ENCODE measurements around the gene TTYH3.

TTYH3 gene

GRCh38 chr7:2680792-2681490 is 49.2 kb downstream of the TTYH3 start:
- no peak for TF ChIP-seq GATA2 (IDR thresholded peaks at IDR 0.05; ENCODE audit: low read depth, low read length)
- no peak for TF ChIP-seq GATA3 (IDR thresholded peaks at IDR 0.05; ENCODE audit: low read depth, low read length)

DNA sequence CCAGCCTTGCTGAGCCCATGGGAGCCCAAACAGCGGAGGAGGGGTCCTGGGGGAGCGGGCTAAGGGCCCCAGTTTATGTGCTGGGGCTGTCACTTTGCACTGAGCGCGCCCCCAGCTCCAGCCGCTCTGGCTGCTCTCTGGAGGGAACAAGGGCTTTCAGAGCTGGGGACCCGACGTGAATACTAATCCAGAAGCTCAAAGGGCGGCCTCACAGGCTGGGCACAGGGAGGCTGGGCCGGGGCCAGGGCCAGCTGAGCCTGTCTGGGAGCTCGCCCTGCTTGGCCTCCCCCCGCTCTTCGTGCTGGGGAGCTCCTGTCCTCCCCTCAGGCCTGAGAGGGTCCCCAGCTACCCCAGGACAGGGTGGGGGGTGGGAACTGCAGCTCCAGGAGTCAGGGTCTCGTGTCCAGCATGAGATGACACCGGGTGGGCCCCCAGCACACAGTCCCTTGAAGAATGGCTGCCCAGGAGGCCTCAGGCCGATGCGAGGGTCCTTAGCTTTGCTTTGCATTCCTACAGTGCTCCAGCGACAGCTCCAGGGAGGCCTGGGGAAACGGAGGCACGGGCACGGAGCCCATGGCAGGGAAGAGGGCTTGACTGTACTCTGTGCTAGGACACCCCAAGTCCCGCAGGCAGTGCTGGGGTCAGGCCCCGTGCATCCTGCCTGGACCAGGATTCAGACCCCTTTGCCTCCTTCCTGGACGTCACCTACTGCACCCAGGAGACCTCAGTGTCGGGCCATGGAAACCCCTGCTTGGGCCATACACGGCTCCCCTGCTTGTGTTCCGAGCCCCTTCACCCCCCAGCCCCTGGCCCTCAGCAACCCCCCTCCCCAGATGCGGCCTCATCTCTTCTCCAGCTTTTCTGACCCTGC is 50.4 kb downstream of the TTYH3 start:
- TF ChIP-seq GATA3 (IDR thresholded peaks at IDR 0.05; ENCODE audit: low read depth, low read length) (no peak), GATA2 (IDR thresholded peaks at IDR 0.05; ENCODE audit: low read depth, low read length) (no peak)

DNA sequence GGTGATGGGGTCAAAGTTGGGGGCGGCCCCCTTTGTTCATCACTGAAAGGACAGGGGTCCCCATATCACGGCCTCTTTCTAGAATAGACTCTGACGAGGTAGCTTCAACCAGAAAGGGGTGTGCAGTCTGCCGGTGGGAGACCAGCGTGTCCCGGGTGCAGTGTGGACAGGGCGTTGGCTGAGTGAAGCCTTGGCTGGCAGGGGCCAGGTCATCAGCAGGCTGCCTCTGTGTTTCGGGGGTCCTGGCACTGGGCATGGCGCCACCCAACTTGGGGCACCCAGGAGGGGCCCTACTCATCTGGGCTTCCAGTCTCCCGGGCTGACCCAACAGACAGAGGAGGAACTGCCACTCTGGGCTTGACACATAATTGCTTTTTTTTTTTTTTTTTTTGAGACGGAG is 52.7 kb downstream of the TTYH3 start:
- TF ChIP-seq GATA2 (IDR thresholded peaks at IDR 0.05; ENCODE audit: low read depth, low read length): no peak
- no peak for TF ChIP-seq GATA3 (IDR thresholded peaks at IDR 0.05; ENCODE audit: low read depth, low read length)

DNA sequence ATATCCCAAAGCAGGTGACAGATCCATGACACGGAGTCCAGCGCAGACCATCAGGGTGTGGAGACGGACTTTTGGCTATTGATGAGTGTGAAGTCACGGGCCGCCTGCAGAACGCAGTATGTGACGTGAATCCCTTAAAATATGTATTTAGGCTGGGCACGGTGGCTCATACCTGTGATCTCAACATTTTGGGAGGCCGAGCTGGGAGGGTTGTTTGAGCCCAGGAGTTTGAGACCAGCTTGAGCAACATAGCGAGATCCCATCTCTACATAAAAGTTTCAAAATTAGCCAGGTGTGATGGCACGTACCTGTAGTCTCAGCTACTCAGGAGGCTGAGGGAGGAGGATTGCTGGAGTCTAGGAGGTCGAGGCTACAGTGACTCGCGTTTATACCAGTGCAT is 54.3 kb downstream of the TTYH3 start:
- no peak for TF ChIP-seq GATA2 (IDR thresholded peaks at IDR 0.05; ENCODE audit: low read depth, low read length)
- TF ChIP-seq GATA3 (IDR thresholded peaks at IDR 0.05; ENCODE audit: low read depth, low read length): no peak

GRCh38 chr7:2687338-2687869 is 55.6 kb downstream of the TTYH3 start:
- no peak for TF ChIP-seq GATA3 (IDR thresholded peaks at IDR 0.05; ENCODE audit: low read depth, low read length)
- no peak for TF ChIP-seq GATA2 (IDR thresholded peaks at IDR 0.05; ENCODE audit: low read depth, low read length)

DNA sequence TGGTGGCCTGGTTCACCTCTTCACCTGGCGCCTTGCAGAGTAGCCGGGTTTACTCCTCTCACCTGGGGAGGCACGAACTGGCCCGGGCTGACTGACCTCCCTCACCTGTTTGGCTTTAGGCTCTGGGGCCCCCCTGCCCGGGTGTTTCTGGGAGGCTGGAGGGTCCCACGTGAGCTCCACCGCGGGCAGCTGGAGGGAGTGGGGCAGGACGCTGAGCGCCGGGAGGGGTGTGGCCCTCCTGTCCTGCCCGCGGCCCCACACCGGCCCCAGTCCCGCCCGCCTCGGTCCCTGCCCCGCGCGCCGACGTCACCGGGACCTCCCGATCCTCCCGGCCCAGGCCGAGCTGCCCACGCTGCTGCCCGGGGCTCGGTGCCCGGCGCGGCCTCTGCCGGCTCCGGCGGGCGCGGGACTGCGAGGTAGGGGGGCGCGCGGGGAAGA is 56.1 kb downstream of the TTYH3 start, which contains the start of gene AMZ1:
Gene AMZ1 (plus strand): TSS at position 322 of the 438 bp plus-strand sequence. CDS start 12,250 bp downstream, outside the sequence.
- TF ChIP-seq GATA2 (IDR thresholded peaks at IDR 0.05; ENCODE audit: low read depth, low read length): no peak
- no peak for TF ChIP-seq GATA3 (IDR thresholded peaks at IDR 0.05; ENCODE audit: low read depth, low read length)

DNA sequence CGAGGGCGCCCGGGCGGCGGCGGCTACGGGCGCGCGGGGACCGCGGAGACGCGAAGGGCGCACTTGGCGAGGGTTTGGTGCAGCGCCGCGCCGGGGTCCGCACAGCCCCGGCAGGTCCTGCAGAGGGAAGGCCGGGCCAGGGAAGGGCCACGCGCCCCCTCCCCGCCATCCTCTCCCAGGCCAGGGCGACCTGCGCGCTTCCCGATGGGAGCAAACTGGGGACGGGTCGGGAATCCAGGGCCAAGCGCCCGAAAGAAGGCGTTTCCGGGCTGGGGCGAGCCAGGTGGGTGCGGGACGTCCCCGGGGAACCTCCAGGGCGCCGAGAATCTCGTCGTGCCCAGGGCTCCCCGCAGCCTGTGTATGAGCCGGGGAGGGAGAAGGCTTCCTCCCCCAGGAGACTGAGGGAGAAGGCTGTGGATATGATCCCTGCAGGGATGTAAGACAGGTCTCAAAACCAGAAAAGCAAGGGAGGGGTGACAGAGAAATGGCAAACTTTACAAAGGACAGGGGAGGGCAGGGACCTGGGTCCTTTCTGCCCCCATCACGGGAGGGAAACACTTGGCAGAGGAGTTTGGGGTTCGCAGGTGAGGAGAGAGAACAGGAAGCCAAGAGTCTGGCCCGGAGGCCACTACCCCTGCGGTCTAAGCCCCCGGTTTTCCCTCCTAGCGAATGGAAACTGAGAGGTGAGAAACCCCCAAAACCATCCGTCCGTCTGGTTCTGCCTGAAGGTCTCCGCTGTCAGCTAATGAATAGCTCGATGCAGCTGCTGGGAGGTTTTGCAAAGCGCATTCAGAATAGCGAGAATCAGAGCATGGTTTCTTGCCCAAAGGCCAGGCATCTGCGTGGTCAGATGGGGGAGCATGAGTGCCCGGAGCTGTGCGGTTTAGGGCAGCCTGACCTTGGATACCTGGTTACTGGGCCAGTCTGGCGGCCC is 56.9 kb downstream of the TTYH3 start:
- TF ChIP-seq GATA2 (IDR thresholded peaks at IDR 0.05; ENCODE audit: low read depth, low read length): no peak
- no peak for TF ChIP-seq GATA3 (IDR thresholded peaks at IDR 0.05; ENCODE audit: low read depth, low read length)

DNA sequence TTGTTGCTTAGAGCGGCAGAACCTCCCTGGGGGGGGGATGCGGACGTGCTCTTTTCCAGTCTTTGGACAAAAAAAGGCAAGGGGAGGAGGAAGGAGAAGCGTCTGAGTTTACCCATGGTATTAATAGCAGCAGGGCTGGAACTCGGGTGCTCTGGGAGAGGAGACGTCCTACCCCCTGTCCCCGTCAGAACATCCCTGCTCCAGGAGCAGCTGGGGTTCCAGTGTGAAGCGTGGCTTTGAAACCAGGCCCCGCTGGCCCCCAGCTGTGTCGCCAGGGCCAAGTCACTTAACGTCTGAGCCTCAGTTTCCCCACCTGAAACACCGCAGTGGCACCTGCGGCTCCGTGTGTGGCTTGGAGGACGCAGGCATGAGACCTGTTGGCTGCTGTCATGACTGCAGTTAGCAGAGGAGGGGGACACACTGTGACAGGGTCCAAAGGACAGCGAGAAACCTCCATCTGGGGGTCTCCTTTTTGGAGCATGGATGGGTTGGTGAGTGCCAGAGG is 57.6 kb downstream of the TTYH3 start:
- TF ChIP-seq GATA3 (IDR thresholded peaks at IDR 0.05; ENCODE audit: low read depth, low read length): no peak
- no peak for TF ChIP-seq GATA2 (IDR thresholded peaks at IDR 0.05; ENCODE audit: low read depth, low read length)

- TF ChIP-seq GATA2 (IDR thresholded peaks at IDR 0.05; ENCODE audit: low read depth, low read length) (no peak), GATA3 (IDR thresholded peaks at IDR 0.05; ENCODE audit: low read depth, low read length) (no peak)
These were observed 58.3 kb downstream of the TTYH3 start for GRCh38 chr7:2689951-2690705.

GRCh38 chr7:2691011-2691707 is 59.4 kb downstream of the TTYH3 start:
- no peak for TF ChIP-seq GATA2 (IDR thresholded peaks at IDR 0.05; ENCODE audit: low read depth, low read length)
- no peak for TF ChIP-seq GATA3 (IDR thresholded peaks at IDR 0.05; ENCODE audit: low read depth, low read length)

DNA sequence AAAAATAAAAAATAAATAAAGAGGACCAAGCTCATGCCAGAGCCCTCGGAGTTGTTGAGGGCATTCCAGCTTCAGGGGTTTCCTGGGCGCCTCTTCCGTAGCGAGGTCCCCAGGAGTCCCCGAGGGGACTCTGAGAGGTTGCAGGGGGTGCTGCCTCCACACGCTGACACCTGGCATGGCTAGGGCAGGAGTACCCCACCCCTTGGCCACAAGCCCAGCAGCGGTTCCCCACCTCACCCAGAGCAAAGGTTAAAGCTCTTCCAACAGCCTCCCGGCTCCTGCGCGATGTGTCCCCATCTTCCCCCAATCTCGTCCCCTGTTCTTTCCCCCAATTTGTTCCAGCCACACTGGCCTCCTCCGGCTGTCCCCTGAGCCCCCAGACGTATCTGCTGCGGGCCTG is 60.8 kb downstream of the TTYH3 start:
- TF ChIP-seq GATA3 (IDR thresholded peaks at IDR 0.05; ENCODE audit: low read depth, low read length) (no peak), GATA2 (IDR thresholded peaks at IDR 0.05; ENCODE audit: low read depth, low read length) (no peak)
